Trophoblast cell (in vitro differentiated cells and primary cell): ENCODE results near the gene KHDC1.

Experiments used
- DNase-seq, 2 donors: peaks; one replicate each; pipeline ENCODE4 v3.0.0-alpha.2; 2016
- H2AFZ ChIP-seq: 2 replicates; pipeline ENCODE4 v1.6.1; 2013; ENCODE audit warnings: low read length, moderate library complexity, mild to moderate bottlenecking; ENCODE audit not compliant: insufficient read depth, poor library complexity
- H2AK5ac ChIP-seq: 2 replicates; pipeline ENCODE4 v1.6.1; 2013; ENCODE audit warnings: mild to moderate bottlenecking, low read length
- H2BK120ac ChIP-seq: 2 replicates; pipeline ENCODE4 v1.6.1; 2013; ENCODE audit warnings: low read length, mild to moderate bottlenecking, moderate library complexity; ENCODE audit not compliant: insufficient read depth, poor library complexity
- H2BK12ac ChIP-seq: 2 replicates; pipeline ENCODE4 v1.6.1; 2013; ENCODE audit warnings: mild to moderate bottlenecking, low read length, moderate library complexity
- H2BK5ac ChIP-seq: 2 replicates; pipeline ENCODE4 v1.6.1; 2013; ENCODE audit warnings: low read length, low read depth, moderate library complexity, mild to moderate bottlenecking; ENCODE audit not compliant: poor library complexity
- H3K14ac ChIP-seq: 2 replicates; pipeline ENCODE4 v1.6.1; 2013; ENCODE audit warnings: mild to moderate bottlenecking, low read length
- H3K18ac ChIP-seq: 2 replicates; pipeline ENCODE4 v1.6.1; 2013; ENCODE audit warnings: mild to moderate bottlenecking, low read length
- H3K23ac ChIP-seq: 2 replicates; pipeline ENCODE4 v1.6.1; 2013; ENCODE audit warnings: low read length
- H3K27ac ChIP-seq: 2 replicates; pipeline ENCODE4 v1.5.1; 2013; ENCODE audit warnings: low read depth, mild to moderate bottlenecking, inconsistent platforms, low read length, moderate library complexity
- H3K27me3 ChIP-seq: 2 replicates; pipeline ENCODE4 v1.6.1; 2013; ENCODE audit warnings: inconsistent platforms, mild to moderate bottlenecking, low read length, moderate library complexity; ENCODE audit not compliant: insufficient read depth
- H3K36me3 ChIP-seq, 2 experiments: 1 replicate in 1 of 2; 2 replicates in 1 of 2; pipeline ENCODE4 v1.6.1; 2013; ENCODE audit warnings: low read length in 2 of 2, mild to moderate bottlenecking in 2 of 2, moderate library complexity in 1 of 2; ENCODE audit not compliant: insufficient read depth in 2 of 2, control insufficient read depth in 1 of 2
- H3K4ac ChIP-seq: 2 replicates; pipeline ENCODE4 v1.6.1; 2013; ENCODE audit warnings: low read depth, mild to moderate bottlenecking, low read length, moderate library complexity
- H3K4me1 ChIP-seq, 2 experiments: 1 replicate in 1 of 2; 2 replicates in 1 of 2; pipeline ENCODE4 v1.6.1; 2013; ENCODE audit warnings: low read length in 2 of 2, mild to moderate bottlenecking in 2 of 2, moderate library complexity in 1 of 2; ENCODE audit not compliant: insufficient read depth in 2 of 2, control insufficient read depth in 1 of 2
- H3K4me2 ChIP-seq: 2 replicates; pipeline ENCODE4 v1.6.1; 2013; ENCODE audit warnings: inconsistent platforms, mild to moderate bottlenecking, low read length, moderate library complexity
- H3K4me3 ChIP-seq: 2 replicates; pipeline ENCODE4 v1.5.1; 2013; ENCODE audit warnings: mild to moderate bottlenecking, low read depth, low read length, inconsistent platforms
- H3K79me1 ChIP-seq: one replicate; pipeline ENCODE4 v1.6.1; 2013; ENCODE audit warnings: low read length
- H3K79me2 ChIP-seq: 2 replicates; pipeline ENCODE4 v1.6.1; 2013; ENCODE audit warnings: low read length, mild to moderate bottlenecking; ENCODE audit not compliant: control insufficient read depth, insufficient read depth, poor library complexity
- H3K9ac ChIP-seq: 2 replicates; pipeline ENCODE4 v1.6.1; 2013; ENCODE audit warnings: mild to moderate bottlenecking, low read length
- H3K9me3 ChIP-seq: 2 replicates; pipeline ENCODE4 v1.6.1; 2013; ENCODE audit warnings: low read depth, mild to moderate bottlenecking, control low read depth, inconsistent platforms, low read length; ENCODE audit not compliant: insufficient read depth
- H4K12ac ChIP-seq: 2 replicates; pipeline ENCODE4 v1.6.1; 2013; ENCODE audit warnings: low read depth, mild to moderate bottlenecking, low read length, moderate library complexity
- H4K8ac ChIP-seq: 2 replicates; pipeline ENCODE4 v1.6.1; 2013; ENCODE audit warnings: low read depth, mild to moderate bottlenecking, low read length, moderate library complexity
- H4K91ac ChIP-seq: one replicate; pipeline ENCODE4 v1.6.1; 2013; ENCODE audit warnings: low read depth, mild to moderate bottlenecking, low read length, moderate library complexity
- WGBS: extraction: QIAGEN DNeasy Blood & Tissue Kit; methylation state at CpG from one replicate; pipeline ENCODE4 v1.1.7; 2013; ENCODE audit warnings: missing lambda C conversion rate; ENCODE audit not compliant: insufficient read length, insufficient coverage; ENCODE audit errors: extremely low coverage; 5-methylcytosine and 5-hydroxymethylcytosine counted together

The KHDC1 gene

GRCh38 chr6:73252703-73253102 is 10.3 kb downstream of the KHDC1 start:
- Histone ChIP-seq H2AK5ac (no peak overlapping the region), H2BK5ac (no peak overlapping the region), H3K27me3 (no peaks in the 10 kb centered on the region), H3K9me3 (no peaks in the 10 kb centered on the region), H3K14ac (no peak overlapping the region), H3K4me2 (no peak overlapping the region), H3K79me2 (no peaks in the 10 kb centered on the region), H2BK12ac (no peak overlapping the region), H2AFZ (no peak overlapping the region), H3K4me3 (no peak overlapping the region), H4K8ac (no peak overlapping the region), H3K4me1 (no peaks in the 10 kb centered on the region), H4K12ac (no peak overlapping the region), H3K27ac (no peak overlapping the region), H3K36me3 (no peaks in the 10 kb centered on the region), H2BK120ac (no peak overlapping the region), H3K79me1 (no peaks in the 10 kb centered on the region), H3K18ac (no peak overlapping the region), H4K91ac (no peak overlapping the region), H3K23ac (no peak overlapping the region), H3K4ac (no peak overlapping the region), H3K9ac (no peak overlapping the region)
- DNase-seq = no peak
- no CpG with 5 or more reads among the region's 2 CpGs for WGBS

GRCh38 chr6:73250016-73250415 is 13.0 kb downstream of the KHDC1 start:
- no peak overlapping the region for H4K91ac ChIP-seq

GRCh38 chr6:73248192-73248903 is 14.6 kb downstream of the KHDC1 start:
- no peak overlapping the region for H3K14ac ChIP-seq
- 100% methylated on average over 1 of the region's 5 CpGs for WGBS
- no peaks in the 10 kb centered on the region for H3K36me3 ChIP-seq
- H3K79me1 ChIP-seq = no peaks in the 10 kb centered on the region
- no peaks in the 10 kb centered on the region for H3K4me1 ChIP-seq
- H2AFZ ChIP-seq = no peak overlapping the region
- H3K79me2 ChIP-seq = no peaks in the 10 kb centered on the region
- H4K91ac ChIP-seq = no peak overlapping the region
- no peak overlapping the region for H2BK5ac ChIP-seq
- H3K9ac ChIP-seq = no peak overlapping the region
- H3K9me3 ChIP-seq = no peaks in the 10 kb centered on the region
- no peak overlapping the region for H2AK5ac ChIP-seq
- no peak overlapping the region for H4K12ac ChIP-seq
- H3K4me2 ChIP-seq = no peak overlapping the region
- H4K8ac ChIP-seq = no peak overlapping the region
- H3K4me3 ChIP-seq = no peak overlapping the region
- H3K18ac ChIP-seq = no peak overlapping the region
- DNase-seq = no peak
- no peak overlapping the region for H3K27ac ChIP-seq
- no peak overlapping the region for H2BK120ac ChIP-seq
- no peaks in the 10 kb centered on the region for H3K27me3 ChIP-seq
- H3K23ac ChIP-seq = no peak overlapping the region
- H3K4ac ChIP-seq = no peak overlapping the region
- H2BK12ac ChIP-seq = no peak overlapping the region

More at GRCh38 chr6:73250016-73250415, 13.0 kb downstream of the KHDC1 start:
- DNase-seq = no peak
- H3K18ac ChIP-seq = no peak overlapping the region
- no peak overlapping the region for H3K4ac ChIP-seq
- H3K9me3 ChIP-seq = no peaks in the 10 kb centered on the region
- H3K23ac ChIP-seq = no peak overlapping the region
- no peaks in the 10 kb centered on the region for H3K79me2 ChIP-seq
- no peaks in the 10 kb centered on the region for H3K27me3 ChIP-seq
- H2BK5ac ChIP-seq = no peak overlapping the region
- H4K12ac ChIP-seq = no peak overlapping the region
- no peak overlapping the region for H2BK120ac ChIP-seq
- no peak overlapping the region for H2BK12ac ChIP-seq
- H2AK5ac ChIP-seq = no peak overlapping the region
- H3K4me1 ChIP-seq = no peaks in the 10 kb centered on the region
- H3K36me3 ChIP-seq = no peaks in the 10 kb centered on the region
- no peak overlapping the region for H3K9ac ChIP-seq
- H3K79me1 ChIP-seq = no peaks in the 10 kb centered on the region
- no peak overlapping the region for H3K4me2 ChIP-seq
- no peak overlapping the region for H3K27ac ChIP-seq
- H3K14ac ChIP-seq = no peak overlapping the region
- no peak overlapping the region for H4K8ac ChIP-seq
- H2AFZ ChIP-seq = no peak overlapping the region
- H3K4me3 ChIP-seq = no peak overlapping the region

- WGBS = no CpG with 5 or more reads among the region's 5 CpGs
- no peak for DNase-seq
- H2BK12ac ChIP-seq = no peak overlapping the region
- H3K27ac ChIP-seq = no peak overlapping the region
- no peaks in the 10 kb centered on the region for H3K27me3 ChIP-seq
- H3K9ac ChIP-seq = no peak overlapping the region
- no peak overlapping the region for H3K23ac ChIP-seq
- H2BK120ac ChIP-seq = no peak overlapping the region
- no peak overlapping the region for H3K18ac ChIP-seq
- no peaks in the 10 kb centered on the region for H3K4me1 ChIP-seq
- no peaks in the 10 kb centered on the region for H3K79me2 ChIP-seq
- H3K9me3 ChIP-seq = no peaks in the 10 kb centered on the region
- no peak overlapping the region for H2AFZ ChIP-seq
- H3K79me1 ChIP-seq = no peaks in the 10 kb centered on the region
- no peak overlapping the region for H4K91ac ChIP-seq
- no peak overlapping the region for H3K4me2 ChIP-seq
- no peaks in the 10 kb centered on the region for H3K36me3 ChIP-seq
- no peak overlapping the region for H4K8ac ChIP-seq
- no peak overlapping the region for H4K12ac ChIP-seq
- no peak overlapping the region for H3K4ac ChIP-seq
- H3K14ac ChIP-seq = no peak overlapping the region
- no peak overlapping the region for H2AK5ac ChIP-seq
- H2BK5ac ChIP-seq = no peak overlapping the region
- H3K4me3 ChIP-seq = no peak overlapping the region
Measured at GRCh38 chr6:73242001-73242400, 21.0 kb downstream of the KHDC1 start.
